Measurements from ENCODE around the gene TLE6. TPM values are rescaled to one million over a fixed set of nuclear protein-coding genes. Genes with fewer than 3 reads are reported as not detected.

The TLE6 gene
- total RNA-seq, 1 donor from 2014 or later: 3.8 TPM

- H3K4me1 Mint-ChIP-seq (ENCODE audit: unreplicated experiment): peaks cover 43% of the 10 kb centered on the region
- TF ChIP-seq CTCF (conservative IDR thresholded peaks at IDR 0.05): no peak
- no peak overlapping the region for H3K27ac Mint-ChIP-seq
- DNase-seq (ENCODE audit: extremely low spot score, unreplicated experiment): no peak
- no peaks in the 10 kb centered on the region for H3K36me3 Mint-ChIP-seq
- H3K9me3 Mint-ChIP-seq: no peaks in the 10 kb centered on the region
- peaks cover 16% of the 10 kb centered on the region for H3K27me3 Mint-ChIP-seq
- peak overlapping the region; percentile 32 for H3K4me3 Mint-ChIP-seq
These were observed 60.9 kb downstream of the TLE6 start for GRCh38 chr19:3038214-3038613.

- Mint-ChIP-seq H3K9me3 (no peaks in the 10 kb centered on the region), H3K4me3 (no peak overlapping the region), H3K36me3 (no peaks in the 10 kb centered on the region), H3K4me1 (ENCODE audit: unreplicated experiment) (peaks cover 36% of the 10 kb centered on the region), H3K27ac (peak overlapping the region; percentile 54), H3K27me3 (peaks cover 12% of the 10 kb centered on the region)
- TF ChIP-seq CTCF (conservative IDR thresholded peaks at IDR 0.05): no peak
- no peak for DNase-seq (ENCODE audit: extremely low spot score, unreplicated experiment)
These were observed 61.8 kb downstream of the TLE6 start for GRCh38 chr19:3039125-3039524.

GRCh38 chr19:3039641-3040077 is 62.3 kb downstream of the TLE6 start:
- Mint-ChIP-seq H3K36me3 (no peaks in the 10 kb centered on the region), H3K4me3 (no peak overlapping the region), H3K4me1 (ENCODE audit: unreplicated experiment) (peaks cover 33% of the 10 kb centered on the region), H3K9me3 (no peaks in the 10 kb centered on the region), H3K27me3 (peaks cover 7% of the 10 kb centered on the region), H3K27ac (peak overlapping the region; percentile 54)
- no peak for TF ChIP-seq CTCF (conservative IDR thresholded peaks at IDR 0.05)
- no peak for DNase-seq (ENCODE audit: extremely low spot score, unreplicated experiment)

GRCh38 chr19:3041327-3041726 is 64.0 kb downstream of the TLE6 start:
- Mint-ChIP-seq H3K9me3 (no peaks in the 10 kb centered on the region), H3K27me3 (no peaks in the 10 kb centered on the region), H3K4me3 (peak overlapping the region; percentile 23), H3K36me3 (no peaks in the 10 kb centered on the region), H3K4me1 (ENCODE audit: unreplicated experiment) (peaks cover 32% of the 10 kb centered on the region), H3K27ac (no peak overlapping the region)
- no peak for DNase-seq (ENCODE audit: extremely low spot score, unreplicated experiment)
- no peak for TF ChIP-seq CTCF (conservative IDR thresholded peaks at IDR 0.05)

- TF ChIP-seq CTCF (conservative IDR thresholded peaks at IDR 0.05): no peak
- Mint-ChIP-seq H3K36me3 (no peaks in the 10 kb centered on the region), H3K4me3 (peak overlapping the region; percentile 70), H3K27ac (no peak overlapping the region), H3K9me3 (no peaks in the 10 kb centered on the region), H3K4me1 (ENCODE audit: unreplicated experiment) (peaks cover 32% of the 10 kb centered on the region), H3K27me3 (no peaks in the 10 kb centered on the region)
- DNase-seq (ENCODE audit: extremely low spot score, unreplicated experiment): no peak
These were observed 64.6 kb downstream of the TLE6 start for GRCh38 chr19:3041761-3042620.
